Left lobe of liver (tissue), 2 donors: ENCODE measurements around the gene MSANTD1. TPM values are rescaled to one million over a fixed set of nuclear protein-coding genes. Genes with fewer than 3 reads are reported as not detected.

Experiments used
- ATAC-seq: fragments of 200-7000 bp; cut with Tn5 transposase; one replicate; pipeline ENCODE4 v1.9.1; 2020; ENCODE audit warnings: mild to moderate bottlenecking, moderate library complexity
- DNase-seq: peaks from one replicate; pipeline ENCODE4 v3.0.0-alpha.2; 2020; ENCODE audit warnings: low spot score
- total RNA-seq: library from RNA; stranded (reverse); gene quantifications from one replicate; pipeline ENCODE4 v1.2.1, GENCODE V29; 2021
- donor health status: DM: no; HTN: no; CAD: no; lungs with moderate emphysema.
- donor health status: DM: no; HTN: yes; CAD: no.

MSANTD1 gene
- total RNA-seq, 1 donor from 2014 or later = 1.1 TPM

GRCh38 chr4:3261411-3262207 is 12.7 kb downstream of the MSANTD1 start:
- DNase-seq (no peak), ATAC-seq (no peak)

- peak; percentile 30 for DNase-seq
- ATAC-seq = no peak
Observed at GRCh38 chr4:3262208-3263052, 13.5 kb downstream of the MSANTD1 start.

- ATAC-seq (no peak), DNase-seq (no peak)
Observed at GRCh38 chr4:3263053-3263875, 14.3 kb downstream of the MSANTD1 start.

GRCh38 chr4:3263876-3264193 is 14.9 kb downstream of the MSANTD1 start:
- DNase-seq = no peak
- no peak for ATAC-seq

- DNase-seq (no peak), ATAC-seq (no peak)
Observed at GRCh38 chr4:3266076-3266475, 17.1 kb downstream of the MSANTD1 start.

GRCh38 chr4:3267576-3268394 is 18.8 kb downstream of the MSANTD1 start:
- ATAC-seq (no peak), DNase-seq (no peak)

GRCh38 chr4:3268395-3269104 is 19.6 kb downstream of the MSANTD1 start:
- ATAC-seq (no peak), DNase-seq (no peak)

- ATAC-seq (no peak), DNase-seq (no peak)
Observed at GRCh38 chr4:3269105-3269927, 20.4 kb downstream of the MSANTD1 start.

- DNase-seq (no peak), ATAC-seq (no peak)
Observed at GRCh38 chr4:3269991-3270611, 21.1 kb downstream of the MSANTD1 start.

GRCh38 chr4:3271131-3271530 is 22.2 kb downstream of the MSANTD1 start:
- ATAC-seq = no peak
- DNase-seq = no peak

GRCh38 chr4:3276986-3277385 is 28.0 kb downstream of the MSANTD1 start:
- DNase-seq (no peak), ATAC-seq (no peak)

GRCh38 chr4:3280466-3280865 is 31.5 kb downstream of the MSANTD1 start:
- no peak for ATAC-seq
- DNase-seq = no peak

- DNase-seq (no peak), ATAC-seq (no peak)
Observed at GRCh38 chr4:3283483-3283882, 34.5 kb downstream of the MSANTD1 start.

- no peak for ATAC-seq
- DNase-seq = no peak
Observed at GRCh38 chr4:3283916-3284315, 35.0 kb downstream of the MSANTD1 start.

- no peak for ATAC-seq
- DNase-seq = no peak
Observed at GRCh38 chr4:3284734-3285557, 36.0 kb downstream of the MSANTD1 start.

GRCh38 chr4:3285558-3286334 is 36.8 kb downstream of the MSANTD1 start:
- DNase-seq = peak; percentile 44
- peak; percentile 47 for ATAC-seq
